ENCODE results near the gene BRD4. TPM values are rescaled to one million over a fixed set of nuclear protein-coding genes. Genes with fewer than 3 reads are reported as not detected.

BRD4 gene
- total RNA-seq, 4 donors from 2014 or later = 27.6 to 46.5 (median 35.3) TPM

- TF ChIP-seq CTCF (IDR thresholded peaks at IDR 0.05; ENCODE audit: low read depth) = no peak
Observed at GRCh38 chr19:15264933-15265206, 67.5 kb downstream of the BRD4 start.

- TF ChIP-seq CTCF (IDR thresholded peaks at IDR 0.05; ENCODE audit: low read depth) = no peak
Observed at GRCh38 chr19:15264061-15264932, 68.0 kb downstream of the BRD4 start.

DNA sequence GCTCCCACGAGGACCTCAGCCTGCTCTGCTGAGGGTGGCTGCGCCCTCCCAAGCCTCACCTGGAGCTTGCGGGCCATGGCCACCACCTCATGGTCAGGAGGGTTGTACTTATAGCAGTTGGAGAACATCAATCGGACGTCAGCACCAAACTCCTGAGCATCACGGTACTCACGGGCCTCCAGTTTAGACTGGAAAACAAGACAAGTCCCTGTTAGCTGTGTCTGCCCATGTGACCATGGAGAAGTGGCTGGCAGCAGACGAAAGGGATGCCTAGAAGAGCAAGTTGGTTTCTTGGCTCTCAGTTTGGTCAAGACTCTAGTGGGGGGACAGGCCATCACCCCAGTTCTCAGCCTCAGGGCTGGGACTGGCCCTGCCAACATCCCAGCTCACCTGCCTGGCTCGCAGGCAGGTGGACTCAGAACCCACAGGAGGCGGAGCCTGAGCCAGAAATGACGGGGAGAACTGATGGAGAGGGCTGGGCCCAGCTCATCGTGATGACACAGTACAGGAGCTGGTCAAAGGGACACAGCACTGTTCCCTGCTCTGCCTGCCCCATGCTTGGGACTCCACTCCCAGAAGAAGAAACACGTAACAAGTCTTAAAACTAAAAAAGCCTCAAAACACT lies 68.9 kb downstream of the BRD4 start:
- no peak for TF ChIP-seq CTCF (IDR thresholded peaks at IDR 0.05; ENCODE audit: low read depth)

GRCh38 chr19:15262011-15262410 lies 70.3 kb downstream of the BRD4 start:
- TF ChIP-seq CTCF (IDR thresholded peaks at IDR 0.05; ENCODE audit: low read depth) = no peak

DNA sequence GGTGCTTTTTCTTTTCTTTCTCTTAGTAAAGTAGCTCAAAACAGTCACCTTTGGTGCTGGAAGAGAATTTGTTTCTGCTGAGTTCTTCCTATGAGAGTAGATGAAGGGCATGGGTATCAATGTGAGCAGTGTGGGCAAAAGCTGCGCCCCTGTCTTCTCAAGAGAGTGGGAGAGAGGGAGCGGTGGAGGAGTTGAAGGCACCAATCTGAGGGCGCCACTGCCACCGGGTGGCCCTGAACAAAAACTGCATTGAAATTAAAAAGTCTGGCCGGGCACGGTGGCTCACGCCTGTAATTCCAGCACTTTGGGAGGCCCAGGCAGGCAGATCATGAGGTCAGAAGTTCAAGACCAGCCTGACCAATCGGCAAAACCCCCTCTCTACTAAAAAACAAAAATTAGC lies 71.4 kb downstream of the BRD4 start:
- TF ChIP-seq CTCF (IDR thresholded peaks at IDR 0.05; ENCODE audit: low read depth) = no peak

- no peak for TF ChIP-seq CTCF (IDR thresholded peaks at IDR 0.05; ENCODE audit: low read depth)
Observed at GRCh38 chr19:15259907-15260306, 72.4 kb downstream of the BRD4 start.

GRCh38 chr19:15257782-15258181 lies 74.6 kb downstream of the BRD4 start:
- no peak for TF ChIP-seq CTCF (IDR thresholded peaks at IDR 0.05; ENCODE audit: low read depth)
